Retinal pigment epithelial cell (primary cell): ENCODE data around the gene HACD2.

ENCODE experiments used
- DNase-seq: peaks from one replicate; pipeline ENCODE4 v3.0.0-alpha.2; 2010; ENCODE audit warnings: low read depth
- H3K4me3 ChIP-seq: 2 replicates; pipeline ENCODE4 v1.5.1; 2011; ENCODE audit warnings: mild to moderate bottlenecking, low read length, control low read depth, moderate library complexity
- TF ChIP-seq, protein P1 (sequence below): conservative IDR thresholded peaks from 2 replicates; pipeline ENCODE4 v1.5.1; 2011; ENCODE audit warnings: low read depth, low read length, control low read depth, inconsistent platforms

The HACD2 gene

GRCh38 chr3:123481071-123481470 lies 103.8 kb downstream of the HACD2 start:
- no peak overlapping the region for H3K4me3 ChIP-seq
- DNase-seq, result no peak
- TF ChIP-seq, protein P1, sequence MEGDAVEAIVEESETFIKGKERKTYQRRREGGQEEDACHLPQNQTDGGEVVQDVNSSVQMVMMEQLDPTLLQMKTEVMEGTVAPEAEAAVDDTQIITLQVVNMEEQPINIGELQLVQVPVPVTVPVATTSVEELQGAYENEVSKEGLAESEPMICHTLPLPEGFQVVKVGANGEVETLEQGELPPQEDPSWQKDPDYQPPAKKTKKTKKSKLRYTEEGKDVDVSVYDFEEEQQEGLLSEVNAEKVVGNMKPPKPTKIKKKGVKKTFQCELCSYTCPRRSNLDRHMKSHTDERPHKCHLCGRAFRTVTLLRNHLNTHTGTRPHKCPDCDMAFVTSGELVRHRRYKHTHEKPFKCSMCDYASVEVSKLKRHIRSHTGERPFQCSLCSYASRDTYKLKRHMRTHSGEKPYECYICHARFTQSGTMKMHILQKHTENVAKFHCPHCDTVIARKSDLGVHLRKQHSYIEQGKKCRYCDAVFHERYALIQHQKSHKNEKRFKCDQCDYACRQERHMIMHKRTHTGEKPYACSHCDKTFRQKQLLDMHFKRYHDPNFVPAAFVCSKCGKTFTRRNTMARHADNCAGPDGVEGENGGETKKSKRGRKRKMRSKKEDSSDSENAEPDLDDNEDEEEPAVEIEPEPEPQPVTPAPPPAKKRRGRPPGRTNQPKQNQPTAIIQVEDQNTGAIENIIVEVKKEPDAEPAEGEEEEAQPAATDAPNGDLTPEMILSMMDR, result no peak

DNA sequence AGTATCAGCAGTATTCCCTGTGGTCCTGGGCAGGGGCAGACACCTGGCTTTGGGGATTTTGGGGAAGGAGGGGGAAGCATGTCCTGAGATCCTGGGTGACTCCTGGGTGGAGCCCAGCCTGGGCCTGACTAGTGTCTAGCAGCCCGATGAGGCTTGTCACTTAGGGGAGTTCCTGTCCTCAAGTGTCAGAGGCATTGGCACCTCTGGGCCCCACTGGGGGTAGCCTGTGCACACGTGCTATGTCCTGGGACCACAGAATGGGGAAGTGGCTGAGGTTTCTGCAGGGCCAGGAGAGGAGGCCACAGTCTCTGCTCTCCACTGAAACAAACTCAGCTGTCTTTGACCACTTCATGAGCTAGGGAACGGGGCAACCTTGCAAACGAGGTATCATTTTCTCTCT lies 104.4 kb downstream of the HACD2 start:
- no peak overlapping the region for H3K4me3 ChIP-seq
- TF ChIP-seq, protein P1, result no peak
- DNase-seq, result no peak

DNA sequence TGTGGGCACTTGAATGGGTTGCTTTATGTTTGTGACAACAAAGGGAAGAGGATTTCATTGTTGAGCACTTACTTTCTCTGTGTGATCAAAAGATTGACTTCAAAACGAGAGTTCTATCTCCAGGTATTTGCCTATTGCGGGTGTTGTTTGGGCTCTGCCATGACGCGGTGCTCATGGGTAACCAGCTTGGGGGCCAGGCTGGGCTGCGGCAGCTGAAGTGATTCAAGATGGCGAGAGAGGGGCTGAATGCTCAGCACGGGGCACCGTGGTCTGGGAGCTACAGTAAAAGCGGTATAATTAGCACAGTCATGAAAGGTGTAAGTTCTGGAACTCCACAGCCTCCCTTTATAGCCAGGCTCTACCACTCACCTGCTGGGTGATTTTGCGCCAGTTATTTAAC lies 105.0 kb downstream of the HACD2 start:
- TF ChIP-seq, protein P1, result no peak
- no peak overlapping the region for H3K4me3 ChIP-seq
- DNase-seq, result no peak

GRCh38 chr3:123478314-123478713 lies 106.5 kb downstream of the HACD2 start:
- no peak overlapping the region for H3K4me3 ChIP-seq
- no peak for DNase-seq
- TF ChIP-seq, protein P1, result no peak

DNA sequence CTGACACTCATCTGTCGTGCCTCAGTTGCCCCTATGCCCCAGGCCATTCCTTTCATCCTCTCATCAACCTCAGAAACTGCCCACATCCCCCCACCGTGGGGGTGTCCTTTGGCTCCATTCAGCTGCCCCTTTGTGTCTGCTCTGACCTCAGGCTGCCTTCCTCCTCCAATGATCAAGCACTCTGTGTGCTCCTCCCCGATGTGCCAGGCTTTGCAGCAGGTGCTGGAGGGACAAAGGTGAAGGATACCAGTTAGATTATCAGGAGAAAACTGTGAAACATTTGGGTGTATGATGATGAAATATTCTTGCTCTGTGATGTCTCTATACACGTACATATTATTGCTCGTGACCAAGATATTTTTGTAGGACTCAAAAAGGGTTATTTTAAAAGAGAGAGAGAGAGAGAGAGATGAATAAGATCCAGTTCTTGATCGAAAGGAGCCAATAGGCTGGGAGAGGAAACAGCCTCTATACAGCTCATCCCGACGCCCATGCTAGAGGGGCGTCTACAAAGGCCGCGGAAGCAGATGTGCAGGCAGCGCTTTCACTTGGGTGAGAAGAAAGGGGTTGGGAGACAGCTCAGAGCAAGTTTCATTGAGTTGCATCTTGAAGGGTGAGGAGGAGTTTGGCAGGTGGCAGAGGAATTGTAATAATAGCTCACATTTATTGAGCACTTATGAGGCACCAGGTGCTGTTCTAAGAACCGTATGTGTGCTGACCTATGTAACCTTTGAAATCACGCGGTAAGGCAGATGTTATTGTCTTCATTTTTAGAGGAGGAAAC lies 107.7 kb downstream of the HACD2 start:
- DNase-seq, result no peak
- H3K4me3 ChIP-seq, result no peak overlapping the region
- TF ChIP-seq, protein P1, result no peak

GRCh38 chr3:123475786-123476185 lies 109.1 kb downstream of the HACD2 start:
- H3K4me3 ChIP-seq, result no peak overlapping the region
- no peak for DNase-seq
- TF ChIP-seq, protein P1, result no peak

DNA sequence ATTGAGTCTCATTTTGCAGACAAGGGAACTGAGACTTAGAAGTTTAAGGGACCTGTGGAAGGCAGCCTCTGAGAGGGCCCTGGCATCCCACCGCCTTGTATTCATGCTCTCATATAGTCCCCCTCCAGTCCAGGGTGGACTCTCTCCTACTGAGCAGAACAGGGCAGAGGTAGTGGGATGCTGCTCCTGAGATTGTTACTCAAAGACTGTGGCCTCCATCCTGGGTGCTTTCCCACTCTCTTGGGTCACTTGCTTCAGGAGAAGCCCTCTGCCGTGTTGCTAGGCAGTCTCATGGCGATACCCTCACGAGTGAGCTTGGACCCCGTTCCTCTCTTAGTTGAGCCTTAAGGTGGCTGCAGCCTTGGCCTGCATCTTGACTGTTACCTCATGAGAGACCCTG lies 113.7 kb downstream of the HACD2 start:
- DNase-seq, result no peak
- TF ChIP-seq, protein P1, result no peak
- no peak overlapping the region for H3K4me3 ChIP-seq
